RPMI8226 (cell line): ENCODE data around the gene BIVM.
A peak's percentile ranks its signal among the peaks of the same experiment; 100 is the strongest.

Source experiments
- DNase-seq: peaks from one replicate; pipeline ENCODE4 v3.0.0-alpha.2; 2015

The BIVM gene

GRCh38 chr13:102788683-102789082 is 10.2 kb upstream of the BIVM start:
- DNase-seq = no peak

- no peak for DNase-seq
Observed at GRCh38 chr13:102792396-102792795, 6.5 kb upstream of the BIVM start.

GRCh38 chr13:102793611-102794355 is 5.1 kb upstream of the BIVM start:
- no peak for DNase-seq

DNA sequence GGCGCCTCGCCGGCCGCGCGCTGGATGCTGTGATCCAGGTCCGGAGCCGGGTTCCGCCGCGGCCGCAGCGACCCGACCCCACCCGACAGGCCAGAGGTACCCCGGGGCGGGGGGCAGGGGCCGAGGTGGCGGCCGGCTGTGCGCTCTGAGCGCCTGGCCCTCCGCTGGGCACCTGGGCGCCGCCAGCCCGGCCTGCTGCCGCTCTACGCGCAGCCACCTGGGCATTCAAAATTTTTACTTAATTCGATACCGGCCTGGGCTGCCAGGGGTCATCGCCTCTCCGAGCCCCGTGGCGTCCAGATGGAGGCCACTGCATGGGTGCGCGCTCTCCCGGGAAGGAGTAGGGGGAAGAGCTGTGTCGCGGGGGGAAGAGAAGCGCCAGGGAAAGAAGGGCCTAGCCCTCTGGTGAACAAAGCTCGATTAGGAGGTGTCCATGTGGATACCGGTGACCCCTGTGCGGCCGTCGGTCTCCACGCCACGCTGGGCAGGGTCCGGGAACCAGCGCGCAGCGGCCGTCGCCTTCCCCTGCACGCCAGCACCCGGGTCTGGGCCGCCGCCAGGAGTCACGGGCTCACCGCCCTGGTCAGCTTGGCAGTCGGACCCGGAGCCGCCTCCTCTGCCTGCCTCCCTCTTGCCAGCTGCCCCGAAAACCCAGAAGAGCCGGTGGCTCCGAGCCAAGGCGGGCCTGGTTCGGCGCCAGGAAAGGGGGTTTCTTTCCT is 666 bp downstream of the BIVM start:
- DNase-seq = peak; percentile 37

DNA sequence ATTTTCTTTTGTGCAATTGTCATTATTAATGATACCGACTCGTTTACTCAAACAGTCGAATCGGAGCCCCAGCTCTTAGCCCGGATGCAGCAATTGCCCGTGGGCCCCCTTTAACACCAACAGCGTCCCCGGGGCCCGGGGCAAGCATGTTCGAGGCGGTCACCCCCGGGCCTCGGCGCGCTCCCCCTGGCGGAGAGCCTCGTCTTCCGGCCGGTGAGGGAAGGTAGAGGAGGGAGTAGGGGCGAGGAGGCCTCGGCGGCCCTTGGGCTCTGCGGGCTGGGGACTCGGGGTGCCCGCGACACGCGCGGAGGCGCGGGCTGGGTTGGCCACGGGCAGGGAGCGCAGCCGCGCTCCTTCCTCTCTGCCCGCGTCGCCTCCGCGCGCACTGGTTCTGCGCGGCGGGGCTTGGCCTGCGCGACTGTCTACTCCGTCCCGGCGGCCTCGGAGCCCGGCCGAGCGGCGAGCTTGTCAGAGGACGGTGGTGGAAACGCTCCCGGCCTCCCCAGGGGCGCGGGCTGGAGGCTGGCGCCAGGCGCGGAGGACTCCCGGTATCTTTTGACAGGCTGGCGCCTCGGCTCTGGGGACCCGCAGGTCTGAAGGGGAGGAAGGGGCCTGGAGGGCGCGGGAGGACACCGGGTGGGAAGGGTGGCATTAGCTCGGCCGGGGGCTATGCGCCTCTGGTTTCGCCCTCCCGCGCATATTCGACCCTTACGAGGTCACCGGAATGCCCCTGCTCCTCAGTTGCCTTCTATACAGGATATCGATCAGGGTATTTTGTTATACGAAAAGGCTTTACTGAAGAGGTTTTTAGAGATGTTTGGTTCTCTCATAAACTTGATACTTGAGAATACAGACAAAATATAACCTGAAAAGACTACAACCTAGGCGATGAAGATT is 1.5 kb downstream of the BIVM start:
- peak; percentile 82 for DNase-seq

DNA sequence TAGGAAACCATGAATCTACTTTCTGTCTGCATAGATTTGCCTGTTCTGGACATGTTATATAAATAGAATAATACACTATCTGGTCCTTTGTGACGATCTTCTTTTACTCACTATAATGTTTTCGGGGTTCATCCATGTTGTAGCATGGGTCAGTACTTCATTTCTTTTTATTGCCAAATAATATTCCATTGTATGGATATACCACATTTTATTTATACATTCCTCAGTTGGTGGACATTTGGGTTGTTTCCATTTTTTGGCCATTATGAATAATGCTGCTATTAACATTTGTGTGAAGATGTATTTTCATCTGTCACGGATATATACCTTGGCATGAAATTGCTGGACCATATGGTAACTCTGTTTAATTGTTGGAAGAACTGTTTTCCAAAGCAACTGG is 6.8 kb downstream of the BIVM start:
- DNase-seq = no peak

DNA sequence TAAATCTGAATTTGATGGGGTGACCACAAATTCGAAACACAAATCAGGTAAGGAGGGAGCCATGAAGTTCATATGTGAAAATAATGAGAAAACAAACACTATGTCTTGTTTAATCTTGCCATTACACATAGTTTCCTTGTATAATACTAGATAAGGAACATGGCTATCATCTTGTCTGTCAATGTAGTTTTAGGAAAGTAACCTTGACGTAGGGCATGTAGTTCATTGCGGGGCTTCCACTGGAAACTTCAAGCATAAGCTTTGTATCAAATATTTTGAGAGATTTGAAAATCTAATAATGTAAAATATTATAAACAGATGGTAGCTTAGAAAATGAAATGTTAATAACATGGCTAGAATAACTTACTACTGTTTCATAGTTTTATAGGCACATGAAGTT is 8.8 kb downstream of the BIVM start:
- no peak for DNase-seq

GRCh38 chr13:102812611-102813287 is 13.8 kb downstream of the BIVM start:
- no peak for DNase-seq

DNA sequence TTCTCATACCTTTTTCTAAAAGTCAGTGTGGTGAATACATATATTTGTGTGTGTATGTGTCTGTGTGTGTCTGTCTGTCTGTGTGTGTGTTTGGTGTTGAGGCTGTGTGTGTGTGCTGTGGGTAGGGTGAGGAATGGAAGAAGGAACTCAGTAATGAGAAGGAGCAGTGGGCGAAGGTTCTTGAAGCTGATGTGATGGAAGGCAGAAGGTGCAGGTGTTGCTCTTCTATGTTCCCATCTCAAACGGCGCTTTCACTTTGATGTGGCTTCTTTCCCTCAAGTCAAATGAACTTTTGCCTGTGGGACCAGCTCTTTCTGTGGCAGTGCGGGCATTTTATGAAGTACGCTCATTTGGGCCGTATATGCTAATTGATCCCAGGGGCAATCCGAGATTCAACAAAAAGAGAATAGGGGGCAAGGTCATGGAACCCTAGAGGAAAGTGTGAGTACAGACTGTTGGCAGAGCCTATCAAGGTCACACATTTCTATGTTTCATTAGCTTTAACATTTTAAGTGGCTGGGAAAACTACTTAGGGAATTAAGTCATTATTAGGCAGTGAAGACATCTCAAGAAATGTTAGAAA is 15.2 kb downstream of the BIVM start:
- DNase-seq = no peak

GRCh38 chr13:102814793-102815192 is 15.9 kb downstream of the BIVM start:
- no peak for DNase-seq

DNA sequence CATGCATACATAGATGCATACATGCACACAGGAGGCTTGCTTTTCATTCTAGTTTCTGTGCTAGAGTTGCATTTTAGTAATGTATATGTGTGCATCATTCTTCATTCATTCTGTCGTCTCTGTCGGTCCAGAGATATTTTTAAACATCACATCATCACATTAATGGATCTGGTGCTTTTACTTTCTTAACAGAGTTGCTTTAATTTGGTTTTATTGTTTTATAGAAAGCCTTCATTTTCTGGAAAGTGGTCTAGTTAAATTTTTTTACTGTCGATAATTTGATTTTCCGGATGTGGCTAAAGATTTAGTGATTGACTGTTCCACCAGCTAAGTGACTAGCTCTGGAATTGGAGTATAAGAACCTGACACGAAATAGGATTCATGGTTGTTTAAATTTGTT is 16.9 kb downstream of the BIVM start:
- no peak for DNase-seq

DNA sequence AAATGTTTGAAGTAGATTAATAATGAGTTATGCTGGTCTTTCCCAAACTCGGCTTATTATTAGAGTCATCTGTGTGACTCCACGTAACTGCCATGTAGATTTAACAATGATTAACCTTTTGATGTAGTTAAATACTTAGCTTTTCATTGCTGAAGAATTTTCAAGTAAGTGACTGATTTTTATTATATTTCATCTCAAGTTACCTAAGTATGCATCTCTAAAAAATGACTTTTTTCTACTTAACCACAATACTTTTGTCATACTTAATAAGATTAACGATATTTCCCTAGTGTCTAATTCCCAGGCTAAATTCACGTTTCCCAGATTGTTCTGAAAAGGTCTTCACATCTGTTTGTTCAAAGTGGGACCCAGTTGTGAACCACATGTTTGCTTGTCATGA is 17.8 kb downstream of the BIVM start:
- DNase-seq = no peak

DNA sequence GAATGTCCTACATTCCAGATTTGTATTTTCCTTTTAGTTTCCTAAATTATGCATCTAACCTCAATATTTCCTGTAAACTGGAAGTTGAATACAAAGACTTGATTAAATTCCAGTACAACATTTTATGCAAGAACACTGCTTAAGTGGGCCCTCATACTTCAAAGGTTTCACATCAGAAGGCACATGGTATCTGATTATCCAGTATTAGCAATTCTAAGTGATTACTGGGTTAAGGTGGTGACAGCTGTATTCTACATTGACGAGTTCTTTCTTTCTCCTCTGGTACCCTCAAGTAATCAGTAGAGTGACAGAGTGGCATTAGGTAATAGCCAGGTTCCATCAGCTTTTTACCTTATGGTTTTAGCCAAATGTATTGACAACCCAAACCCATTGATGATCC is 18.3 kb downstream of the BIVM start:
- no peak for DNase-seq

DNA sequence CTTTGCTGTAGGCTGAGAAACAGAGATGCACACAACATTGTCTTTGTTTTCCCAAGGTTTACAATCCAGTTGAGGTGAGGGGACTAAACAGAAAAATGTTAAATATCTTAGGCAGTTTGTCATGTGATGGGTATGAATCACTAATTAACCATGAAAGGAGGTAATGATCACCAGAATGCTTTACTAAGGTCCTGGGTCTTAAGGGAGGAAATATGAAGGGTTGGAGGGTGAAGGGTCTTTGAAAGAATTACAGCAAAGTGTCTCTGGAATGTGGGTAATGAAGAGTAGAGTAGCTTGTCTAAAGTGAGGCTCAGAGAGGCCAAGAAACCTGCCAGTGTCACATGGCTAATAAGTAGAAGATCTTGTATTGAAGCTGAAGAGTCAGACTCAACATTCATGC is 19.0 kb downstream of the BIVM start:
- no peak for DNase-seq

DNA sequence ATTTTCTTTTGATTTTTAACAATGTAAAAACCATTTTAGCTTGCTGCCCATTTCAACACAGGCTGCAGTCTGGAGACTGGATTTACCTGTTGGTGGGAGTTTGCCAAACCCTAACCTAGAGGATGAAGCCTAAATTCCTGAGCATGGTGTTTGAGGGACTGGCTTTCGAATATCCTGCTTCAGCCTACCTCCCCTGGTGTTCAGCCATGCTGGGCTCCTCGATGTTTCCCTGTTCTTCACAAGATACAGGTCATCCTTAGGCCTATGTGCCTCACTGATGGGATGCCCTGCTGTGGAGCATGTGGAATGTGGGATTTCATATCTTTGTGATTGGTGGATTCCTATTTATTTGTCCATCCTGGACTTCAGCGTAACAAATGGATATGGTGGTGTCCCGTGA is 26.5 kb downstream of the BIVM start:
- no peak for DNase-seq

GRCh38 chr13:102825921-102826706 is 27.2 kb downstream of the BIVM start:
- DNase-seq = no peak

- DNase-seq = no peak
Observed at GRCh38 chr13:102830646-102831045, 31.7 kb downstream of the BIVM start.

GRCh38 chr13:102836471-102836870 is 37.6 kb downstream of the BIVM start:
- DNase-seq = no peak

GRCh38 chr13:102838273-102838672 is 39.4 kb downstream of the BIVM start:
- DNase-seq = no peak

- DNase-seq = no peak
Observed at GRCh38 chr13:102838982-102839381, 40.1 kb downstream of the BIVM start.

DNA sequence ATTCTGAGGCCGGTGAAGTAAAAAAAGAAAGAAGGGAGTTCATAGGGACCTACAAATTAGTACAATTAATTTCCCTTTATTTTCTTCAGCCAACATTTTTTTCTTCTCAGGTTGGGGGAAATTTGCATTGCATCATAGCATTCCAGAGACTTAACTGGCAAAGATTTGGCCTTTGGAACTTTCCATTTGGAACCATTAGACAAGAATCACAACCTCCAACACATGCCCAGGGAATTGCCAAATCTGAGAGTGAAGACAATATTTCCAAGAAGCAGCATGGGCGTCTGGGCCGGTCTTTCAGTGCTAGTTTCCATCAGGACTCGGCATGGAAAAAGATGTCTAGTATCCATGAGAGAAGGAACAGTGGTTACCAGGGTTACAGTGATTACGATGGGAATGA is 40.5 kb downstream of the BIVM start:
- DNase-seq = no peak

GRCh38 chr13:102845289-102845629 is 46.3 kb downstream of the BIVM start:
- DNase-seq = no peak
